Activated naive CD8-positive, alpha-beta T cell treated with anti-CD3 and anti-CD28 coated beads for 36 hours (primary cell): ENCODE data around the gene CHN1. TPM values are rescaled to one million over a fixed set of nuclear protein-coding genes. Genes with fewer than 3 reads are reported as not detected.

ENCODE experiments used
- DNase-seq: peaks from one replicate; pipeline ENCODE4 v3.0.0; 2021
- H3K27ac Mint-ChIP-seq: one replicate; pipeline ENCODE4 v1.8.0; 2022; ENCODE audit warnings: mild to moderate bottlenecking, moderate library complexity, mixed read lengths
- H3K27me3 Mint-ChIP-seq: one replicate; pipeline ENCODE4 v1.8.0; 2022; ENCODE audit warnings: mild to moderate bottlenecking, mixed read lengths
- H3K36me3 Mint-ChIP-seq: one replicate; pipeline ENCODE4 v1.8.0; 2021; ENCODE audit warnings: mild to moderate bottlenecking, mixed read lengths
- H3K4me1 Mint-ChIP-seq: one replicate; pipeline ENCODE4 v1.8.0; 2021; ENCODE audit warnings: mixed read lengths
- H3K4me3 Mint-ChIP-seq: one replicate; pipeline ENCODE4 v1.8.0; 2022; ENCODE audit warnings: mild to moderate bottlenecking, moderate library complexity, mixed read lengths
- H3K9me3 Mint-ChIP-seq: one replicate; pipeline ENCODE4 v1.8.0; 2022; ENCODE audit warnings: mixed read lengths
- total RNA-seq, 2 experiments: library from RNA; stranded (reverse); gene quantifications; one replicate each; pipeline ENCODE4 v1.2.3, GENCODE V29; 2021

The CHN1 gene
- total RNA-seq, 2 experiments from 2014 or later: 17.6 to 18.6 TPM

- H3K27me3 Mint-ChIP-seq: no peaks in the 10 kb centered on the region
- DNase-seq: no peak
- H3K27ac Mint-ChIP-seq: no peak overlapping the region
- H3K4me3 Mint-ChIP-seq: no peak overlapping the region
- H3K9me3 Mint-ChIP-seq: peaks cover 2% of the 10 kb centered on the region
- peaks cover 10% of the 10 kb centered on the region for H3K4me1 Mint-ChIP-seq
- peaks cover 4% of the 10 kb centered on the region for H3K36me3 Mint-ChIP-seq
Observed at GRCh38 chr2:174893018-174893417, 112.2 kb downstream of the CHN1 start.

GRCh38 chr2:174892546-174892945, 112.6 kb downstream of the CHN1 start:
- H3K36me3 Mint-ChIP-seq: peaks cover 4% of the 10 kb centered on the region
- H3K27ac Mint-ChIP-seq: no peak overlapping the region
- H3K27me3 Mint-ChIP-seq: no peaks in the 10 kb centered on the region
- H3K9me3 Mint-ChIP-seq: peaks cover 2% of the 10 kb centered on the region
- H3K4me3 Mint-ChIP-seq: no peak overlapping the region
- peaks cover 10% of the 10 kb centered on the region for H3K4me1 Mint-ChIP-seq
- no peak for DNase-seq

GRCh38 chr2:174888646-174889271, 116.4 kb downstream of the CHN1 start:
- Mint-ChIP-seq H3K27ac (no peak overlapping the region), H3K36me3 (peaks cover 4% of the 10 kb centered on the region), H3K4me1 (peaks cover 10% of the 10 kb centered on the region), H3K4me3 (no peak overlapping the region), H3K27me3 (no peaks in the 10 kb centered on the region), H3K9me3 (peaks cover 2% of the 10 kb centered on the region)
- DNase-seq: no peak

DNA sequence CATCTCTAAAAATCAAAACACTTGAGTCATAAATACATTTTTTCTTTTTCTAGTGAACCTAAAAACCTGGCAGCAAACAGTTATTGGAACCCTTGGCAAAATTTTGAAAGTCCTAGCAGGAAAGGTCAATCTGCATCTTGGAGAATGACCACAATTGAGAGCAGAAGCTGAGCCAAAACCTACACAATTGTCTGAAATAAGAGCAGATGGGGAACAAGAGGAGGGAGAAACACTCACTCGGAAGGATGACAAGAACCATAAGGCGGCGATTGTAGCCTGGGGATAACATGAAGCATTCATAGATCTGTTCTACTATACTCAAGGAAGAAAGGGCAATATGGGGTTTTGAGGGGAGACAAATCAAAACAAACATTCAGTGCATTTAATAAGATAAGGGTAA, 117.0 kb downstream of the CHN1 start:
- H3K27me3 Mint-ChIP-seq: no peaks in the 10 kb centered on the region
- H3K36me3 Mint-ChIP-seq: peaks cover 4% of the 10 kb centered on the region
- DNase-seq: no peak
- no peak overlapping the region for H3K27ac Mint-ChIP-seq
- H3K9me3 Mint-ChIP-seq: peaks cover 2% of the 10 kb centered on the region
- H3K4me1 Mint-ChIP-seq: peaks cover 10% of the 10 kb centered on the region
- H3K4me3 Mint-ChIP-seq: no peak overlapping the region

GRCh38 chr2:174882416-174882815, 122.8 kb downstream of the CHN1 start:
- no peak for DNase-seq
- no peaks in the 10 kb centered on the region for H3K9me3 Mint-ChIP-seq
- no peaks in the 10 kb centered on the region for H3K36me3 Mint-ChIP-seq
- no peak overlapping the region for H3K4me3 Mint-ChIP-seq
- no peaks in the 10 kb centered on the region for H3K27me3 Mint-ChIP-seq
- H3K4me1 Mint-ChIP-seq: no peaks in the 10 kb centered on the region
- H3K27ac Mint-ChIP-seq: no peak overlapping the region

DNA sequence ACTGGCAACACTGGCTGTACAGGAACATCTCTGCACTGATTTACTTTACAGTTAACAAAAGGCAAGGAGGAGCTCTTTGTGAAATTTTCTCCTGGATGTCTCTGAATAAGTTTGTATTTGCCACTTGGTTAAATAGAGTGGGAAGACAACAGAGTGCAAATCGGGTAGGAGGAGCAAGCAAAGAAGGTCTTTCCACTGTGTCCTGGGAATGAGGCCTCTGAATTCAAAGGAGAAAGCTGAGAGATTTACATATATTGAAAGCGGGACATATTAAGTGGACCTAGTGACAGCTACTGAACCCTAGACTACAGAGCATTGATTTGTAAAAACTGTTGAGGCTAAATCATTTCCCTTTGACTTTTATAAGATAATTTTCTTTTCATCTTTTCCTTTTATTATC, 123.5 kb downstream of the CHN1 start:
- Mint-ChIP-seq H3K27me3 (no peaks in the 10 kb centered on the region), H3K4me3 (no peak overlapping the region), H3K9me3 (no peaks in the 10 kb centered on the region), H3K4me1 (no peaks in the 10 kb centered on the region), H3K27ac (no peak overlapping the region), H3K36me3 (no peaks in the 10 kb centered on the region)
- no peak for DNase-seq

GRCh38 chr2:174878537-174879147, 126.5 kb downstream of the CHN1 start:
- H3K36me3 Mint-ChIP-seq: no peaks in the 10 kb centered on the region
- H3K4me3 Mint-ChIP-seq: no peak overlapping the region
- no peak overlapping the region for H3K27ac Mint-ChIP-seq
- no peaks in the 10 kb centered on the region for H3K27me3 Mint-ChIP-seq
- no peak for DNase-seq
- no peaks in the 10 kb centered on the region for H3K9me3 Mint-ChIP-seq
- no peaks in the 10 kb centered on the region for H3K4me1 Mint-ChIP-seq

DNA sequence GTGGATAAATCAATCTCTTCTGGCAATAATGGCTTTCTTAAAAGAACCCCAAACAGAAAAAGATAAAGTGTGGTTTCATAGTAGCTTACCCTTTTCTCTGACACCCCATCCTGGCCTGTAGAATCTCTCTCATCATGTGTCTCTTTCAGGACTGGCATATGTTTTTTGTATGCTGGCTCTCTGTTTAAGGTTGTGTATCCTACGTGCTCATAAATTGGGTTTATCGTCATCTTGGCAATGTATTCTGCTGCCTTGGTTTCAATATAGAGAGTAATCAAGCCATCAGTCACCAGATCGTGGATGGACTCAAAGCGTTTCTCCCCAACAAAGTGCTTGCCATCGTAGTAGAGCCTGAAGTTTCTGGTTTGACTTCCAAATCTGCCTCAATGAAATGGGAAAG, 127.4 kb downstream of the CHN1 start:
- Mint-ChIP-seq H3K9me3 (no peaks in the 10 kb centered on the region), H3K4me1 (no peaks in the 10 kb centered on the region), H3K27ac (no peak overlapping the region), H3K36me3 (peaks cover 2% of the 10 kb centered on the region), H3K4me3 (no peak overlapping the region), H3K27me3 (no peaks in the 10 kb centered on the region)
- DNase-seq: no peak

DNA sequence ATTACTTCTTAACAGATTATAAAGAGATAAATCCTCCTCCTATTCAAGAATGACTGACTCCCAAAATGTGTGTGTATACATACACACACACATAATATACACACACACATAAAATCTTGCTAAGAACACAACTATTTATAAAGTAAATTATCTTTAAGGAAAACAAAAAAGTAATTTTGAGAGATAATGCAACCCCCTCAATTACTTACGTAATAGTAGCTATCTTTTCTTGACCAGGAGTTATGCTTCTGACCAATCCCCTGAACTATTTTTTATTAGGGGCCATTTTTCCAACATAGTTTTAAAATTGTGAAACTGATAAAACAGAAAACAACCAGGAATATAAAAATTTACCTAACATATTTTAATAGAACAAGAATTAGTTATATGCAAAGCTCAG, 127.9 kb downstream of the CHN1 start:
- no peaks in the 10 kb centered on the region for H3K4me1 Mint-ChIP-seq
- H3K27ac Mint-ChIP-seq: no peak overlapping the region
- H3K9me3 Mint-ChIP-seq: no peaks in the 10 kb centered on the region

GRCh38 chr2:174874085-174874484, 131.1 kb downstream of the CHN1 start:
- no peak for DNase-seq
- Mint-ChIP-seq H3K36me3 (peaks cover 2% of the 10 kb centered on the region), H3K9me3 (no peaks in the 10 kb centered on the region), H3K27me3 (no peaks in the 10 kb centered on the region), H3K4me3 (no peak overlapping the region), H3K27ac (no peak overlapping the region), H3K4me1 (no peaks in the 10 kb centered on the region)

More for the DNA sequence above, 127.9 kb downstream of the CHN1 start:
- Mint-ChIP-seq H3K36me3 (peaks cover 2% of the 10 kb centered on the region), H3K4me3 (no peak overlapping the region), H3K27me3 (no peaks in the 10 kb centered on the region)
- DNase-seq: no peak

DNA sequence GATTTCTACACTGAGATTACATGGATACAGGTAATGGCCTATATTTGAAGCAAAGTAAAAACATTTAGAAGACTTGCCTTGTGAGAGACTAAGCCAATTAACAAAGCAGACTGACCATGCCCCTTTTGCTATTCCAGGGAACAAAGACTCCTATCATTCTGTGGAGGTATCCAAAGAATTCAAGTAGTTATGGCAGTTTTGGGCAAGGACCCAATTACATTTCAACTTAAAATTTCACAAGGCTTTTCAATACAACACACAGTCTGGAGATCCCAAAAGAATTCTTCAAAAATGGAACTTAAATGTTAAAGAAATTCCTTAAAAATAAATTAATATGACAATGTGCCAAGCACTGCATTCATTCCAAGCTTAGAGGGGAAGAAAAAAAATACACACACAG, 131.7 kb downstream of the CHN1 start:
- no peaks in the 10 kb centered on the region for H3K27me3 Mint-ChIP-seq
- DNase-seq: no peak
- no peaks in the 10 kb centered on the region for H3K4me1 Mint-ChIP-seq
- H3K4me3 Mint-ChIP-seq: no peak overlapping the region
- H3K27ac Mint-ChIP-seq: no peak overlapping the region
- H3K36me3 Mint-ChIP-seq: peaks cover 2% of the 10 kb centered on the region
- no peaks in the 10 kb centered on the region for H3K9me3 Mint-ChIP-seq

- Mint-ChIP-seq H3K4me1 (no peaks in the 10 kb centered on the region), H3K27me3 (no peaks in the 10 kb centered on the region), H3K27ac (no peak overlapping the region), H3K36me3 (peaks cover 2% of the 10 kb centered on the region), H3K9me3 (no peaks in the 10 kb centered on the region), H3K4me3 (no peak overlapping the region)
- no peak for DNase-seq
Observed at GRCh38 chr2:174870787-174871186, 134.4 kb downstream of the CHN1 start.

GRCh38 chr2:174868878-174869277, 136.3 kb downstream of the CHN1 start:
- H3K9me3 Mint-ChIP-seq: no peaks in the 10 kb centered on the region
- no peaks in the 10 kb centered on the region for H3K27me3 Mint-ChIP-seq
- peaks cover 2% of the 10 kb centered on the region for H3K36me3 Mint-ChIP-seq
- no peak for DNase-seq
- no peak overlapping the region for H3K27ac Mint-ChIP-seq
- H3K4me1 Mint-ChIP-seq: no peaks in the 10 kb centered on the region
- H3K4me3 Mint-ChIP-seq: no peak overlapping the region

DNA sequence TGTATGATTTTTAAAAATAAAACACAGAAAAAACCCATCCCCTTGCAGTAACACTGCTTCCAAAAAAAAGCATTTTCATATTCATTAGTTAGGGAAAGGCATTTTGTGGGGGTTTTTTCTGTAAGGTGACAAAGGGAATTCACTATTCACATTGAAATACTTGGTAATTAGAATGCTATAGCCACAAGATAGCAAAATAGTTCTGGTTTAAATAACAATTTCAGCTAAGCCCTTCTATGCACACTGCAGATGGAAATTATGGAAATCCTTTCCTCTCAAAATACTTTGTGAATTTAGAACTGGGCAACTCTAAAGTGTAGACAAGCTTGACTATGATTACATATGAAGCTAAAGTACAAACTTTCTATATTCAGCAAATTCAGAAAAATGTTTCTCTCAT, 138.8 kb downstream of the CHN1 start:
- no peaks in the 10 kb centered on the region for H3K4me1 Mint-ChIP-seq
- H3K27ac Mint-ChIP-seq: no peak overlapping the region
- H3K27me3 Mint-ChIP-seq: no peaks in the 10 kb centered on the region
- H3K4me3 Mint-ChIP-seq: no peak overlapping the region
- no peak for DNase-seq
- H3K9me3 Mint-ChIP-seq: no peaks in the 10 kb centered on the region
- H3K36me3 Mint-ChIP-seq: no peaks in the 10 kb centered on the region

DNA sequence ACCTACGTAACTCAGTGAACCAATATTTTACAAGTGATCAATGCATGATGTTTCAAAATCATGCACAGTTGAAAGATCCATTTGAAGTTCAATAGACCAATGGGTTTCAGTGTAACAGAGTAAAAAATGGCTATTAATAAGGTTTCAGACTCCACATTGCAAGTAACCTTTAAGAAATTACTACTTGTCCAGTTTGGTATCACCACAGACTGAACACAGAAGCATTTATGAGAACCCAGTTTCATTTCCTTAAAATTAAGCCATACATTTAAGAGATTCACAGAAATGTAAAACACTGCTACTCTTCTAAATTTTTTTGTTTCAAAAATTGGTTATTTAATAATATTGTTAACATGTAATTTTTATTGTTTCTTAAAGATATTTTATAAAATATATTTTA, 142.0 kb downstream of the CHN1 start:
- Mint-ChIP-seq H3K36me3 (no peaks in the 10 kb centered on the region), H3K27ac (no peak overlapping the region), H3K4me3 (no peak overlapping the region), H3K4me1 (no peaks in the 10 kb centered on the region), H3K9me3 (no peaks in the 10 kb centered on the region), H3K27me3 (no peaks in the 10 kb centered on the region)
- no peak for DNase-seq

DNA sequence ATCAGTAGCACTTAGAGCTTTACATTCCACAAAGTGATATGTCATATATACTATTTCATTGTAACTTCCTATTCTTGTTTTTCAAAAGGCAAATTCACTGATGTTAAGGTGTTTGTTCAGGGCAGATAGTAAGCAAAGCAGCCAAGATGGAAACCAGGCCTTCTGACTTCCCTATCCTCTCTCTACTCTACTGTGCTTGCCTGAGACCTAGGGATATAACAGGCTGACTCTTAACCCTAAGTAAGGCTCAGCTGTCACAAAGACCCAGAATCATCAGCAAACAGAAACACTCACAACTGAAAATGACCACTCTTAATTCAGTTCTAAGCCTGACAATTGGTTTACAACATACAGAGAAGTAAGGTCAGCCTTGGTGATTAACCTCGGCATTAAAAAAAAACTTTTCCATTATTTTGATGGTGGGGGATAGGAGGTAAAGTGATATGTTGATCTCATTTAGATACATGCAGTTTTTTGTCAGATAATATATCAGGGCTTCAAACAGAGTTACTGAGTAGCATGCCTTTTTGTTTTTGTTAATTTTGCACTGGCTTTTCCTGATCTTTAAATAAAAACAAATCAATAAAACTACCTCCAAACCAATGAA, 145.5 kb downstream of the CHN1 start:
- no peaks in the 10 kb centered on the region for H3K9me3 Mint-ChIP-seq
- H3K27ac Mint-ChIP-seq: no peak overlapping the region
- no peaks in the 10 kb centered on the region for H3K36me3 Mint-ChIP-seq
- DNase-seq: no peak
- H3K27me3 Mint-ChIP-seq: no peaks in the 10 kb centered on the region
- H3K4me1 Mint-ChIP-seq: no peaks in the 10 kb centered on the region
- no peak overlapping the region for H3K4me3 Mint-ChIP-seq
